HUES6 (cell line): ENCODE results near the gene LGR4.

Experiments used
- H3K27ac ChIP-seq: 2 replicates; pipeline ENCODE4 v1.7.0; 2013; ENCODE audit warnings: low read depth, mild to moderate bottlenecking, low read length, inconsistent platforms
- H3K27me3 ChIP-seq: 2 replicates; pipeline ENCODE4 v1.6.1; 2013; ENCODE audit warnings: low read length; ENCODE audit not compliant: control insufficient read depth, insufficient read depth
- H3K36me3 ChIP-seq: 2 replicates; pipeline ENCODE4 v1.6.1; 2013; ENCODE audit warnings: low read length; ENCODE audit not compliant: control insufficient read depth, insufficient read depth
- H3K4me1 ChIP-seq: 2 replicates; pipeline ENCODE4 v1.6.1; 2013; ENCODE audit warnings: low read length; ENCODE audit not compliant: control insufficient read depth, insufficient read depth
- H3K4me3 ChIP-seq: 2 replicates; pipeline ENCODE4 v1.5.1; 2013; ENCODE audit warnings: low read depth, low read length
- H3K9ac ChIP-seq: one replicate; pipeline ENCODE4 v1.6.1; 2013; ENCODE audit warnings: mild to moderate bottlenecking, low read length
- H3K9me3 ChIP-seq: 2 replicates; pipeline ENCODE4 v1.6.1; 2013; ENCODE audit warnings: low read depth, low read length; ENCODE audit not compliant: control insufficient read depth, insufficient read depth

The LGR4 gene

GRCh38 chr11:27358296-27358695 lies 114.3 kb downstream of the LGR4 start:
- no peaks in the 10 kb centered on the region for H3K9me3 ChIP-seq
- H3K9ac ChIP-seq, result no peak overlapping the region
- peaks cover 24% of the 10 kb centered on the region for H3K4me1 ChIP-seq
- H3K27ac ChIP-seq, result no peak overlapping the region
- no peaks in the 10 kb centered on the region for H3K36me3 ChIP-seq
- H3K27me3 ChIP-seq, result no peaks in the 10 kb centered on the region
- H3K4me3 ChIP-seq, result no peak overlapping the region

GRCh38 chr11:27357250-27357649 lies 115.3 kb downstream of the LGR4 start:
- no peak overlapping the region for H3K27ac ChIP-seq
- no peaks in the 10 kb centered on the region for H3K27me3 ChIP-seq
- H3K4me3 ChIP-seq, result no peak overlapping the region
- H3K4me1 ChIP-seq, result peaks cover 30% of the 10 kb centered on the region
- no peaks in the 10 kb centered on the region for H3K9me3 ChIP-seq
- no peak overlapping the region for H3K9ac ChIP-seq
- no peaks in the 10 kb centered on the region for H3K36me3 ChIP-seq

- Histone ChIP-seq H3K27me3 (no peaks in the 10 kb centered on the region), H3K9ac (no peak overlapping the region), H3K27ac (no peak overlapping the region), H3K9me3 (no peaks in the 10 kb centered on the region), H3K36me3 (no peaks in the 10 kb centered on the region), H3K4me1 (peaks cover 27% of the 10 kb centered on the region), H3K4me3 (no peak overlapping the region)
Observed at GRCh38 chr11:27356624-27357222, 115.9 kb downstream of the LGR4 start.

GRCh38 chr11:27355575-27356104 lies 117.0 kb downstream of the LGR4 start:
- Histone ChIP-seq H3K27me3 (no peaks in the 10 kb centered on the region), H3K4me1 (peaks cover 35% of the 10 kb centered on the region), H3K4me3 (no peak overlapping the region), H3K9me3 (no peaks in the 10 kb centered on the region), H3K36me3 (no peaks in the 10 kb centered on the region), H3K27ac (no peak overlapping the region), H3K9ac (no peak overlapping the region)

- H3K4me1 ChIP-seq, result peaks cover 47% of the 10 kb centered on the region
- H3K27ac ChIP-seq, result no peak overlapping the region
- no peaks in the 10 kb centered on the region for H3K9me3 ChIP-seq
- no peak overlapping the region for H3K9ac ChIP-seq
- no peaks in the 10 kb centered on the region for H3K36me3 ChIP-seq
- no peaks in the 10 kb centered on the region for H3K27me3 ChIP-seq
- no peak overlapping the region for H3K4me3 ChIP-seq
Observed at GRCh38 chr11:27354359-27354965, 118.1 kb downstream of the LGR4 start.

DNA sequence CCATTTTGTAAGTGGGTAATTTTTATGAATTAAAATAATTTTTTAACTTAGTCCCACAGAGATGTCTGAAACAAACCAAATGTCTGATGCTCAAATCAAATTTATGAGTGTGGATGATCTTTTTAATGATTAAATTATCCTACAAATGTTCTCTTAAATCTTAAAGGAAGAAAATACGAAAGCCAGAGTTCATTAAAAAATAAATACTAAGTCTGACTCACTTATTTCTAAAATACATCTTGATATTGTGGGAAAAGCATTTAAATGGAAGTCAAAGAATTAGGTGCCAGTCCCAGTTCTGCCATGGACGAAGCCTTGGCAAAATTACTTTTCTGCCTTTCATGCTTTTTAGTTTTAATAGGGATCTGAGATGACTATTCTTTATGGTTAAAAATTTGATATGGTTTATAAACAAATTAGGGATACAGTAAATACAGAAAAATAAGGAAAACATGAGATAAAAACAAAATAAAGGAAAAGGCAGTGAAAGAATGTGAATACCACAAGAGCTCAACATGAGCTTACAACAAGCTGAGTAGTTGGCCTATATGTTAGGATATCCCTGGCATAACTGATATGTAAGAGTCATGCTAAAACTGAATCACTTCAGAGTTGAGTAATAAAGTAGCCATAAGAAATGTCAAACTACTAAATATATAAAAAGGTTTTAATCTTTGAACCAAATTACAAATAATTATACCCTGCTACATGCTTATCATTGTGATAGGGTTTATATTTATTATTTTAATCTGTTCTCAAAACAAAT lies 118.8 kb downstream of the LGR4 start:
- no peaks in the 10 kb centered on the region for H3K27me3 ChIP-seq
- H3K4me3 ChIP-seq, result no peak overlapping the region
- no peak overlapping the region for H3K27ac ChIP-seq
- no peak overlapping the region for H3K9ac ChIP-seq
- no peaks in the 10 kb centered on the region for H3K9me3 ChIP-seq
- peaks cover 48% of the 10 kb centered on the region for H3K4me1 ChIP-seq
- no peaks in the 10 kb centered on the region for H3K36me3 ChIP-seq

GRCh38 chr11:27352781-27353180 lies 119.8 kb downstream of the LGR4 start:
- Histone ChIP-seq H3K27me3 (no peaks in the 10 kb centered on the region), H3K9ac (no peak overlapping the region), H3K9me3 (no peaks in the 10 kb centered on the region), H3K4me1 (peaks cover 54% of the 10 kb centered on the region), H3K4me3 (no peak overlapping the region), H3K36me3 (no peaks in the 10 kb centered on the region), H3K27ac (no peak overlapping the region)

DNA sequence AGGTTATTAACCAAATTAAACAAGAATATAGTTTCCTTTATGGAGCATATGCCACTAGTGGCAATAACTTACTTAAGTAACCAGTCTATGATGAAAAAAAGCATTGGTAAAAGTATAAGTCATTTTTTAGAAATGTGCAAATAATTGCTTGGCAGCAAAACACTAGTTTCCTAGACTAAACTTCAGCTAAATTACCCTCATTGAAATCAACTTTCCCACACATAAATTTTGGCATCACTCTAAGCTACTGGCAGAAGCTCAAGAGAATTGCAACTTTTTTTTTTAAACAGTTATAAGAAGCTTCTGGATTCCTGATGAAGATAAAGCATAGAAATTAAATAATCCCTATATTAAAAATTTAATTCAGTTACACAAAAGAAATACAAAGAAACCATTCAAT lies 122.1 kb downstream of the LGR4 start:
- no peaks in the 10 kb centered on the region for H3K9me3 ChIP-seq
- H3K9ac ChIP-seq, result no peak overlapping the region
- H3K36me3 ChIP-seq, result no peaks in the 10 kb centered on the region
- H3K27me3 ChIP-seq, result no peaks in the 10 kb centered on the region
- 0 out of 2 replicates have a peak overlapping the region, but pooled peaks have one; percentile 7 for H3K27ac ChIP-seq
- peaks cover 62% of the 10 kb centered on the region for H3K4me1 ChIP-seq
- no peak overlapping the region for H3K4me3 ChIP-seq

DNA sequence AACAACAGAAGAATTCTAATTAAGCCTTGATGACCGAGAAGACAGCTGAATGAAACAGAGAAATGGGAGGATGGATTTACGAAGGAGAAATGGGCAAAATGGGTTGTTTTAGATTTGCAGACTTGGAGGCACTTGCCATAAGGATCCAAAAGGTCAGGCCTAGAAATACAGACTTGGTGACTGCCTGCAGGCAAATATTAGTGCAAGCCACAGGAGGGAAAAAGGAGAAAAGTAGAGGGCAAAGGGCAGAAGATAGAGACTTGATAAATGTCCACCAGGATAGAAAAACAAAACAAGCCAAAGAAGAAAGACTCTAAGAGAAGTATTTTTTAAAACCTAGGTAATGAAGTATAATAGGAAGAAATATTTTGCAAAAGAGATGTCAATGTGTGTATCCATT lies 122.7 kb downstream of the LGR4 start:
- peaks cover 59% of the 10 kb centered on the region for H3K4me1 ChIP-seq
- 0 out of 2 replicates have a peak overlapping the region, but pooled peaks have one; percentile 7 for H3K27ac ChIP-seq

DNA sequence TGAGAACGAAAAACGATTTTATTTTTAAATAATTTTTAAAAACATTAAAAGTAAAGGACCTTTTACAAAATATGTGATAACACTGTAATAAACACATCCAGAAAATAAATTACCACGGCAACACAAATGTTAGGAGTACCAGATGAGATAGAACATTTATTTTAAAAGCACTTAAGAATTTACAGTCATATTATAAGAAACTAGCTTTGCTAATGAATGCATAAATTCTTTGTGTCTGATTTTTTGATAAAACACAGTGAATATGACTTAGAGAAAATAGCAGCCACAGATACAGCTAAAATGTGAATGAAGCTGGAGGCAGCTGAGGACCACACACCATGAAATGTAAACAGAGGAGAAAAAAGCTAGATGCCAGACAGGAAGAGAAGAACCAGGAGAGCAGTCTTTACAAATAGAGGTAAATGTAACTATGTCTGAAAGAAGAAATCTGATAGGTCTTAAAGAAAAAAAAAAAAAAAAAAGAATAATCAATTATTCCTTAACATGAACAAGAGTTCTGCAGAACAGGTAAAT lies 124.2 kb downstream of the LGR4 start:
- no peaks in the 10 kb centered on the region for H3K9me3 ChIP-seq
- H3K9ac ChIP-seq, result no peak overlapping the region
- no peaks in the 10 kb centered on the region for H3K36me3 ChIP-seq
- no peak overlapping the region for H3K4me3 ChIP-seq
- H3K27me3 ChIP-seq, result no peaks in the 10 kb centered on the region
- 0 out of 2 replicates have a peak overlapping the region, but pooled peaks have one; percentile 15 for H3K27ac ChIP-seq
- peaks cover 52% of the 10 kb centered on the region for H3K4me1 ChIP-seq

More for the DNA sequence above, 122.7 kb downstream of the LGR4 start:
- Histone ChIP-seq H3K27me3 (no peaks in the 10 kb centered on the region), H3K36me3 (no peaks in the 10 kb centered on the region), H3K9ac (no peak overlapping the region), H3K4me3 (no peak overlapping the region), H3K9me3 (no peaks in the 10 kb centered on the region)
